Mammary epithelial cell (primary cell): ENCODE measurements around the gene C18orf63.

Source experiments
- EZH2 ChIP-seq: IDR thresholded peaks from 2 replicates; pipeline ENCODE4 v1.6.1; 2012; ENCODE audit warnings: low read length, inconsistent platforms, borderline replicate concordance
- TF ChIP-seq, protein P1 (sequence below), 2 donors: IDR thresholded peaks in 1 of 2; conservative IDR thresholded peaks in 1 of 2; 2 replicates each; pipeline ENCODE4 v1.5.1; 2011 to 2012; ENCODE audit warnings: inconsistent platforms in 2 of 2, low read length in 2 of 2, mild to moderate bottlenecking in 2 of 2, control low read depth in 1 of 2, low read depth in 1 of 2; ENCODE audit not compliant: insufficient read depth in 1 of 2; ENCODE audit errors: extremely low read depth in 1 of 2

- TF ChIP-seq, protein P1, sequence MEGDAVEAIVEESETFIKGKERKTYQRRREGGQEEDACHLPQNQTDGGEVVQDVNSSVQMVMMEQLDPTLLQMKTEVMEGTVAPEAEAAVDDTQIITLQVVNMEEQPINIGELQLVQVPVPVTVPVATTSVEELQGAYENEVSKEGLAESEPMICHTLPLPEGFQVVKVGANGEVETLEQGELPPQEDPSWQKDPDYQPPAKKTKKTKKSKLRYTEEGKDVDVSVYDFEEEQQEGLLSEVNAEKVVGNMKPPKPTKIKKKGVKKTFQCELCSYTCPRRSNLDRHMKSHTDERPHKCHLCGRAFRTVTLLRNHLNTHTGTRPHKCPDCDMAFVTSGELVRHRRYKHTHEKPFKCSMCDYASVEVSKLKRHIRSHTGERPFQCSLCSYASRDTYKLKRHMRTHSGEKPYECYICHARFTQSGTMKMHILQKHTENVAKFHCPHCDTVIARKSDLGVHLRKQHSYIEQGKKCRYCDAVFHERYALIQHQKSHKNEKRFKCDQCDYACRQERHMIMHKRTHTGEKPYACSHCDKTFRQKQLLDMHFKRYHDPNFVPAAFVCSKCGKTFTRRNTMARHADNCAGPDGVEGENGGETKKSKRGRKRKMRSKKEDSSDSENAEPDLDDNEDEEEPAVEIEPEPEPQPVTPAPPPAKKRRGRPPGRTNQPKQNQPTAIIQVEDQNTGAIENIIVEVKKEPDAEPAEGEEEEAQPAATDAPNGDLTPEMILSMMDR (conservative IDR thresholded peaks at IDR 0.05 in 1 of 2, IDR thresholded peaks at IDR 0.05 in 1 of 2; ENCODE audit: extremely low read depth in 1 of 2, insufficient read depth in 1 of 2, low read depth in 1 of 2, low read length in 2 of 2): no peak
- TF ChIP-seq EZH2: no peak
These were observed 21.7 kb downstream of the C18orf63 start for GRCh38 chr18:74337155-74337911.
